Measurements from ENCODE around the gene CCDC102B.

DNA sequence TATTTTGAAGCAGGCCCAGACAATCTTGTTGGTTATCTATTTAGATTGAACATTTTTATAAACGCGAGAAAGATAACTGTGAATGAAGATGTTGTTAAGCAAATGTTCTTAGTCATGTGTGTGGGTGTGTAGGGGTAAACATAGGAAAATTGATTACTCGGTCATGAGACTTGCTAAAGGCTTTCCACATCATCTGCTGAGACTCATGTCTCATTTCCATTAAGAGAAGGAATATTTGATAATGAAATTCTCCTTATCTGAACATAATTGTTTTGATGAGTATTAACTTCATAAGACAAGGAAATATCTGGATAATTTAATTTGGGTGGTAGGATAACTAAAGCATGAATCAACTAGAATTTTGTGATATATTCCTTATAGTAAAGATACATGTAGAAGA lies 19.7 kb downstream of the CCDC102B start:
- TF ChIP-seq CTCF (IDR thresholded peaks at IDR 0.05) (no peak), EZH2 (IDR thresholded peaks at IDR 0.05; ENCODE audit: borderline replicate concordance, insufficient read depth, low read depth, low read length, poor library complexity, severe bottlenecking) (no peak)
